WTC11 (cell line): Measurements from ENCODE around the gene CTTNBP2. TPM values are rescaled to one million over a fixed set of nuclear protein-coding genes. Genes with fewer than 3 reads are reported as not detected.

Experiments used
- ATAC-seq: fragments of 200-7000 bp; cut with Tn5 transposase; 2 replicates; pipeline ENCODE4 v1.10.0; 2021; ENCODE audit warnings: mild to moderate bottlenecking, moderate library complexity
- CTCF ChIA-PET: fragments of 300-600 bp; sonication (Branson Sonifier 250); formaldehyde crosslinking; loops from one replicate; lab custom pipeline; 2021; ENCODE audit warnings: antibody characterized with exemption; lab: Charles Lee
- POLR2A ChIA-PET: fragments of 350-600 bp; sonication (Branson Sonifier 250); formaldehyde crosslinking; loops from one replicate; lab custom pipeline; 2021; ENCODE audit warnings: antibody characterized with exemption; lab: Charles Lee
- DNase-seq: peaks from one replicate; pipeline ENCODE4 v3.0.0; 2021; ENCODE audit warnings: low spot score
- H3K27ac Mint-ChIP-seq: 2 replicates; pipeline ENCODE4 v1.8.0; 2021; ENCODE audit warnings: mixed read lengths
- H3K27me3 Mint-ChIP-seq: 2 replicates; pipeline ENCODE4 v1.8.0; 2021; ENCODE audit warnings: low read depth, mild to moderate bottlenecking, moderate library complexity, mixed read lengths
- H3K36me3 Mint-ChIP-seq: 2 replicates; pipeline ENCODE4 v1.8.0; 2021; ENCODE audit warnings: mixed read lengths
- H3K4me1 Mint-ChIP-seq: 2 replicates; pipeline ENCODE4 v1.8.0; 2022; ENCODE audit warnings: mixed read lengths
- H3K4me3 Mint-ChIP-seq: 2 replicates; pipeline ENCODE4 v1.8.0; 2021; ENCODE audit warnings: mild to moderate bottlenecking, moderate library complexity, mixed read lengths
- H3K9me3 Mint-ChIP-seq: 2 replicates; pipeline ENCODE4 v1.8.0; 2021; ENCODE audit warnings: mixed read lengths
- AFF4 ChIP-seq: sonication (generic); formaldehyde crosslinking; IDR thresholded peaks from 2 replicates; pipeline ENCODE4 v1.8.1; 2023; ENCODE audit warnings: mild to moderate bottlenecking, missing genetic modification reagents, borderline replicate concordance
- EMX1 ChIP-seq: fragments of 250-450 bp; sonication (Bioruptor Pico); IDR thresholded peaks from 2 replicates; pipeline ENCODE4 v1.8.0; 2021; ENCODE audit warnings: mild to moderate bottlenecking
- FOXK1 ChIP-seq: sonication (generic); formaldehyde crosslinking; IDR thresholded peaks from 2 replicates; pipeline ENCODE4 v1.8.0; 2022; ENCODE audit warnings: mild to moderate bottlenecking, moderate library complexity, missing genetic modification reagents
- FOXP4 ChIP-seq: sonication (generic); formaldehyde crosslinking; IDR thresholded peaks from 2 replicates; pipeline ENCODE4 v1.8.0; 2022; ENCODE audit warnings: mild to moderate bottlenecking, missing genetic modification reagents
- GTF2I ChIP-seq: fragments of 250-450 bp; sonication (Bioruptor Pico); conservative IDR thresholded peaks from 2 replicates; pipeline ENCODE4 v1.4.0; 2021; ENCODE audit warnings: mild to moderate bottlenecking
- MAX ChIP-seq: sonication (generic); formaldehyde crosslinking; IDR thresholded peaks from 2 replicates; pipeline ENCODE4 v1.8.0; 2022; ENCODE audit warnings: mild to moderate bottlenecking, missing genetic modification reagents
- PRDM15 ChIP-seq: sonication (generic); formaldehyde crosslinking; IDR thresholded peaks from 2 replicates; pipeline ENCODE4 v1.8.0; 2022; ENCODE audit warnings: missing genetic modification reagents
- PRRX2 ChIP-seq: fragments of 250-450 bp; sonication (Bioruptor Pico); IDR thresholded peaks from 2 replicates; pipeline ENCODE4 v1.8.0; 2021; ENCODE audit warnings: mild to moderate bottlenecking
- STAT6 ChIP-seq: sonication (generic); formaldehyde crosslinking; conservative IDR thresholded peaks from 2 replicates; pipeline ENCODE4 v1.8.1; 2023; ENCODE audit warnings: mild to moderate bottlenecking, low read depth, missing genetic modification reagents, moderate library complexity
- TCF7 ChIP-seq: sonication (generic); formaldehyde crosslinking; IDR thresholded peaks from 2 replicates; pipeline ENCODE4 v1.8.0; 2022; ENCODE audit warnings: mild to moderate bottlenecking, low read depth, missing genetic modification reagents, moderate library complexity
- ZNF138 ChIP-seq: sonication (generic); formaldehyde crosslinking; conservative IDR thresholded peaks from 2 replicates; pipeline ENCODE4 v1.8.1; 2022; ENCODE audit warnings: mild to moderate bottlenecking, moderate library complexity, missing genetic modification reagents
- ZNF317 ChIP-seq: sonication (generic); formaldehyde crosslinking; IDR thresholded peaks from 2 replicates; pipeline ENCODE4 v1.8.1; 2023; ENCODE audit warnings: low read depth, mild to moderate bottlenecking, moderate library complexity, missing genetic modification reagents, borderline replicate concordance
- ZNF396 ChIP-seq: fragments of 250-450 bp; sonication (Bioruptor Pico); IDR thresholded peaks from 2 replicates; pipeline ENCODE4 v1.8.0; 2021; ENCODE audit warnings: mild to moderate bottlenecking, moderate library complexity, borderline replicate concordance
- ZNF671 ChIP-seq: fragments of 250-450 bp; sonication (Bioruptor Pico); IDR thresholded peaks from 2 replicates; pipeline ENCODE4 v1.8.0; 2021; ENCODE audit warnings: mild to moderate bottlenecking
- ZSCAN18 ChIP-seq: fragments of 250-450 bp; sonication (Bioruptor Pico); IDR thresholded peaks from 2 replicates; pipeline ENCODE4 v2.1.2; 2022; ENCODE audit warnings: mild to moderate bottlenecking, moderate library complexity
- total RNA-seq: library from RNA; stranded (reverse); gene quantifications from 3 replicates; pipeline ENCODE4 v1.2.3, GENCODE V29; 2021

The CTTNBP2 gene
- total RNA-seq, 1 experiment from 2014 or later, result 22.1 TPM

- no peak for TF ChIP-seq PRDM15 (CRISPR knock-in tag)
- no peak for TF ChIP-seq ZSCAN18
- TF ChIP-seq ZNF671 (CRISPR knock-in tag), result no peak
- no peak for TF ChIP-seq FOXK1 (CRISPR knock-in tag)
- TF ChIP-seq GTF2I (CRISPR knock-in tag), result no peak
- TF ChIP-seq EMX1 (CRISPR knock-in tag), result no peak
- TF ChIP-seq MAX (CRISPR knock-in tag), result no peak
- TF ChIP-seq ZNF317 (CRISPR knock-in tag), result no peak
- no peak for TF ChIP-seq AFF4 (CRISPR knock-in tag)
- no peak for TF ChIP-seq ZNF396 (CRISPR knock-in tag)
- ChIA-PET POLR2A (interaction anchor here (0.7 kb wide), 1 partner anchor 57 kb away, joined by 3 read pairs; no protein-coding TSS in a partner anchor), CTCF (interaction anchor here (1.2 to 1.4 kb wide), 2 partner anchors 12 to 17 kb away, joined by 3 read pairs; no protein-coding TSS in a partner anchor)
Measured at GRCh38 chr7:117686311-117686935, 186.8 kb downstream of the CTTNBP2 start.

GRCh38 chr7:117685795-117686194 lies 187.4 kb downstream of the CTTNBP2 start:
- Mint-ChIP-seq H3K27ac (no peak overlapping the region), H3K36me3 (no peaks in the 10 kb centered on the region), H3K4me3 (no peak overlapping the region), H3K27me3 (no peaks in the 10 kb centered on the region), H3K9me3 (no peaks in the 10 kb centered on the region), H3K4me1 (peaks cover 21% of the 10 kb centered on the region)
- DNase-seq, result no peak
- ChIA-PET CTCF (interaction anchor here (1.2 to 1.4 kb wide), 2 partner anchors 11 to 16 kb away, joined by 3 read pairs; no protein-coding TSS in a partner anchor), POLR2A (interaction anchor here (0.7 kb wide), 1 partner anchor 57 kb away, joined by 3 read pairs; no protein-coding TSS in a partner anchor)
- no peak for ATAC-seq
- TF ChIP-seq PRRX2 (no peak), TCF7 (CRISPR knock-in tag) (no peak), STAT6 (CRISPR knock-in tag) (no peak), AFF4 (CRISPR knock-in tag) (no peak), FOXP4 (CRISPR knock-in tag) (no peak), ZNF138 (CRISPR knock-in tag) (no peak)

More at GRCh38 chr7:117686311-117686935, 186.8 kb downstream of the CTTNBP2 start:
- no peaks in the 10 kb centered on the region for H3K36me3 Mint-ChIP-seq
- no peak for ATAC-seq
- DNase-seq, result no peak
- peaks cover 21% of the 10 kb centered on the region for H3K4me1 Mint-ChIP-seq
- no peaks in the 10 kb centered on the region for H3K27me3 Mint-ChIP-seq
- no peak overlapping the region for H3K4me3 Mint-ChIP-seq
- no peaks in the 10 kb centered on the region for H3K9me3 Mint-ChIP-seq
- no peak overlapping the region for H3K27ac Mint-ChIP-seq
